GM19324 (cell line): ENCODE results near the gene SELE.

Experiments used
- ATAC-seq: cut with Tn5 transposase; IDR thresholded peaks from one replicate; pipeline ENCODE4 v1.9.1; 2021; ENCODE audit warnings: mild to moderate bottlenecking, moderate library complexity; ENCODE audit not compliant: unreplicated experiment, low FRiP score

Gene SELE

DNA sequence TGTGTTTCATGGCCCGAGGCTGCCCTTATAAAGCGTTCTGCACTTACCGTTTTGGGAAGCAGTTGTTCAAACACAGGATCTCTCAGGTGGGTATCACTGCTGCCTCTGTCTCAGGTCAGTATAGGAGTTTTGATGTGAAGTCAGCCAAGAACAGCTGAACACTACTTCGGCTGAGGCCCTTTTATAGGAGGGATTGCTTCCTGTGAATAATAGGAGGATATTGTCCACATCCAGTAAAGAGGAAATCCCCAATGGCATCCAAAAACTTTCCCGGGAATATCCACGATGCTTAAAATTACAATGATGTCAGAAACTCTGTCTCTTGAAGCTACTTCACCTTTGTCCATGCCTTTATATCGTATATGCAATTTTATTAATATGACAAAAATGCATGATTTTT lies at the start of gene SELE:
TSS of gene SELE (minus strand) at position 156 of the 400 bp plus-strand sequence. CDS start 467 bp downstream, outside the sequence.
- ATAC-seq = no peak

DNA sequence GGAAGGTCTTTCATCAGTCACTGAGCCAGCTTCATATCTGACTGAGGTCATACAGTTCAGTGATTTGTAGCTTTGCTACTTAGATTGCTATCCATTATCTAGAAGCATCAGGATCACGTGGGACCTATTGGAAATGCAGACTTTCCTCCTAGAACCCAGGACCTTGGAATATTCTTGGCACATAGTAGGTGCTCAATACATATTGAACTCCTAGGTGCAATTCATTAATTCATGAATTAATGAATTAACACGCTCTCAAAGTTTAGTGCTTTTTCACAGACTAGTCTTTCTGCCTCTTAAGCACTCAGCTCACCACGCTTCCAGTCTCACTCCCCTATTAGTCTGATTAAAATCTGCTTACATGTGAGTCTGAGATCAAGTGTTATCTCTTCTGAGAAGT lies 48.7 kb upstream of the SELE start:
- no peak for ATAC-seq

DNA sequence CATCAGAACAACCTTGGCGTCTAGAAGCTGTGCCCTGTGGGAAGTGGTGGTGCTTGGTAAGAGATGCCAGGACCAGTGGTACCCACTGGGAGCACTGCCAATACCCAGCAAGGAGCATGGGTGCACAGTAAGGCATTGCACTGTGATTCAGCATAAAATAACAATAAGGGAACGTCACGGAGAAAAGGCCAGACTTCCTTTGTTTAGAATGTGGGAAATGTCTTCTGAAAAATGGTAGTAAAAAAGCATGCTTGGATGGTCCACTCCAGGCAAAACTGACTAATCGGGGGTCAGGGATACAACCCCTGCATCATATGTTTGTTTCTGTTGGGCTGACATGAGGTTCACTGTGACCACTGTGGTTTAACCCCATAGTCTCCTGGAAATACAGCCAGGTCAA lies 46.1 kb upstream of the SELE start:
- no peak for ATAC-seq

DNA sequence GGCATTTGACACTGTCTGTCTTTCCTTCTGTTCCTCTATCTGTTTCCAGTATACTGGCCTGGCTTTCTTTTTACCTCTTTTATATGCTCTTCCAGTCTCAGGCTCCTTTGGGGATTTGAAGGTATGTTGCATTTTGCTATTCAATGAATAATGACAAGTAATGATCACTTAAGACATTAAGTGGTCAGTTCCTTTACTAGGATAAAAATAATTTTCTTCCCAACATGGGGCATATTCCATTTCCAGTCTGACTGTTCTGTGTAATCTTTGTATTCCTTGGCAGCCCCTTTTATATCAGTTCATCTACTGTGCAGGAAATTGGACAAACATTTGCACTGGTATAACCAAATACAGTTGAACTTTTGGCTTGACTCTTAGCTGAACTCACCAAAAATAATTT lies 45.3 kb upstream of the SELE start:
- no peak for ATAC-seq

- ATAC-seq = no peak
These were observed 42.6 kb upstream of the SELE start for GRCh38 chr1:169776440-169776839.

- ATAC-seq = no peak
These were observed 34.3 kb upstream of the SELE start for GRCh38 chr1:169768161-169768560.

DNA sequence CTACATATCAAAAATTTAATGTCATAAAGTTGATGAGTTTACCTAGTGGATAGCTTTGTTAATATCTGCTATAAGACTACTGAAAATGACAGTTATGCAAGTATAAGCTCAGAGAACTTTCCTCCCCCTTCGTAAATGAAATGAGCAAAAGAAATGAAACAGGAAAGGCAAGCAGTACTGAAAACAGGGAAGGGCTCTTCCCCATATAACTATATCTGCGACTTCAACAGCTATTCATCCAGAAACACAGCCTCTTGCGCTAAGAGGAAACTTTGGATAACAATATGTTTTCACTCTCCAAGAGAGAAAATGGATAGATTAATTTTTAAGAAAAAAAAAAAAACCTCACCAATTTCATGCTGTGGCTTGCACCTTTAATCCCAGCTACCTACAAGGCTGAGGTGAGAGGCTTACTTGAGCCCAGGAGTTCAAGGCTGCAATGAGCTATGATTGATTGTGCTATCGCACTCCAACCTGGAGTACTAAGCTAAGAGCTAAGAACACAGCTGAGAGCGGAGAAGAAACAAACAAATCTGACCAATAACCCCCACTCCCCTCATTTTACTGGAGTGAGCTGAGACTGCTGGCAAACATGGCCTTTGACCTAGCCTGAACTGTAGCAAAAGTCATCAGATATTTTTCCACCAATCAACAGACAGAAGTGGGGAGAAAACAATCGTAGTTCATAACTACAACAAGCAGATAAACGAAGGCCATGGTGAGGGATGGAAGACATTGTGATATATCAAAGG lies 31.9 kb upstream of the SELE start:
- no peak for ATAC-seq

DNA sequence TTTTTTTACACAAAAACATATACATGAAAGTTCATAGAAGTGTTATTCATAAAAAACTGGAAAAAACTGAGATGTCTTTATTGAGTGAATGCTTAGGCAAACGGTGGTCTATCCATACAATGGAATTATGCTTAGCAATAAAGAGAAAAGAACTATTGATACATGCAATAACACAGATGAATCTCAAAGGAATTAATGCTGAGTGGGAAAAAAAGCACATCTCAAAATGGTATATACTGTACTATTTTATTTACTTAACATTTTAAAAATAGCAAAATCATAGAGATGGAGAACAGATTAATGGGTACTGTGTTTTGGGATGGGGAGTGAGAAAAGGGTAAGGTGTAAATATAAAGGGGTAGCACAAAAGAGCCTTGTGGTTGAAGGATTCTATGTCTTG lies 31.0 kb upstream of the SELE start:
- no peak for ATAC-seq

GRCh38 chr1:169762699-169763098 lies 28.8 kb upstream of the SELE start:
- no peak for ATAC-seq

- ATAC-seq = no peak
These were observed 25.2 kb upstream of the SELE start for GRCh38 chr1:169759038-169759437.

DNA sequence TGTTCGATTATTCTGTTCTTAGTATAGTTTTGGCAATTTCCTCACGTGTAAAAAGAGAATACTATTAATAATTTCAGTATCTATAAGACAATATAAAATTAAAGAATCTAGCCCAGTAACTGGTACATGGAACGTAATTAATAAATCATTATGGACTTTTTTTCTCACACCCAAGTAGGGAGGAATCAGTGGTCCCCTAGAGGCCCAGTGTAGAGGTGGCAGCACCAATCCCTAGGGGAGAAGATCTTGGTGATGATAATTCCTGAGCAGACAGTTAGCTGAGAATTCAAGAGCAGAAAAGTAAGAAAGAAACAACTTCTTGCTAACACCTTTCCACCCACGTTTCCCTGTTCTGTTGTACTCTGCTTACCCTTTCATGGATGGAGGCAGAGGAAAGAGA lies 19.7 kb upstream of the SELE start:
- no peak for ATAC-seq

DNA sequence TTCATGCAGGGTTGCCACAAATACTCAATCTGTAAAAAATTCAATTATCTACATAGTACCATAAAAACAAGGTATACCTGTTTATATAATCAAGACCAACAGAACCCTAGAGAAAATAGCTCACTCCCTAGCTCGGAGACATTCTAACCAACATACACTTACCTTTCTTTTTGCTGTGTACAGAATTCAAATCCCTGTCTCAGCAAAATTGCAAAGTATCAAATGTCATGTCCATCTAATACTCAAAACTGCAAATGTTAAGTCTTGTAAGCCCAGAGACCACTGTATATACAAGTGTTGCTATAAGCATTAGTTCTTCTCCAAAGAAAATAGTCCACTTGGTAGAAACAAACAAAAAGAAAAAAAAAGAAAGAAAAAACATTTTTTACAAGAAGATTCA lies 16.2 kb upstream of the SELE start:
- ATAC-seq = no peak

- ATAC-seq = no peak
These were observed 12.7 kb upstream of the SELE start for GRCh38 chr1:169746550-169746949.

GRCh38 chr1:169745015-169745861 lies 11.4 kb upstream of the SELE start:
- no peak for ATAC-seq

DNA sequence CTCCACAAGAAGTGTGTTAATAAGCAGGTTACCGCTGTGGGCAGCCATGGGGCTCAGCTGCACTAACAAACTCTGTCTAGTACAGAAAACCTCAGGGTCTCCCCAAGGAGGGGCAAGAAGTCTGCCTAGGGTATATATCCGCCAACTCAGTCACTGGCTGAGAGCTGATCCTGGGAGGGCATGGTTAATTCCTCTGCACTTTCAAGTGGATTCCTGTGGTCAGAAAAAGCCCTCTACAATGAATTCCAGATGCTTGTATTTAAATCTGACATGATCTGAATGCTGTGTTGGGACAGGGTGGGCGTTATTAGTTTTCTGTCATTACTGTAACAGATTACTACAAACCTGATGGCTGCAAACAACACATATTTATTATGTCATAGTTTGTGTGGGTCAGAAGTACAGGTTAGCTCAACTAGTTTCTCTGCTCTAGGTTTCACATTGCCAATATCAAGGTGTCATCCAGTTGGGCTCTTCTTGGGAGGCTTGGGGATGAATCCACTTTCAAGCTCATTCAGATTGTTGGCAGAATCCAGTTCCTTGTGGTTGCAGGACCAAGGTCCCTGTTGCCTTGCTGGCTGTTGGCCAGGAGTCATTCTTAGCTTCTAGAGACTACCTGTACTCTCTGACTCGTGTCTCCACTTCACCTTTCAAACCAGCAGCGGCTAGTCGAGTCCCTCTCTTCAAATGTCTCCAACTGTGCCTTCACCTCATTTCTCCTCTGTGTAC lies 8.0 kb upstream of the SELE start:
- no peak for ATAC-seq

DNA sequence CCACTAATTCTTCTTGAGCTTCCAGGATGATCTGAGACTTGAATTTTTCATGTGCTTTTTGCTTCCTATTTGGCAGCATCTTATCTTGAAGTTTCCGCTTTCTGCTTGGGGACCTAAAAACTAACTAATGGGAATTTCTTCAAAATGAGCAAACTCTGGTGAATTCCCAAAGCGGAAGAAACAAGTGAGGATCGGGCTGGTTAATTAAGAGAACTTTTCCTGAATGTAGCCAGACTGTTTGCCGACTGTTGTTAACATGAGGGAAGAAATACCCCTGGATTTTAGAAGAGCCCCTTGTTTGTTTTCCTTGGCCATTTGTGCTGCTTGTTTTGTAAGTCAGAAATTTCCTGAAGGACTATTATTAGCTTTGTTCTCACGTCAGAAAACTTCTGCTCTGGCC lies 6.1 kb upstream of the SELE start:
- no peak for ATAC-seq

DNA sequence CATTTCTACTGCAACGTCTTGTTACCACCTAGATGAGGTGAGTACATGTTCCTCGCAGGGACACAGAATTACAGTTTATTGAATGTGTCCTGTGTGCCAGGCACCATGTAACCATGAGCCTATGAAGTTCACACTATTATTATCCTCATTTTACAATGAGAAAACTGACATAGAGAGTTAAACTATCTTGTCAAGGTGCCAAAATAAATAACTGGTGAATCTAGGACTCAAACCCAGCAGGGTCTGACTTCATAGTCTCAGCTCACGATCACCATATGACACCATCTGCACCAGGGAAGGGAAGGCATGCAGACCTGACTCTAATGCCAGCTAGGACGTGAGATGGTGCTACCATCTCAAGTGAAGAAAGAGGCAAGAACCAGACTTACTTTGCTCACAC lies 2.4 kb downstream of the SELE start:
- ATAC-seq = no peak

- ATAC-seq = no peak
These were observed 3.9 kb downstream of the SELE start for GRCh38 chr1:169729991-169730390.

DNA sequence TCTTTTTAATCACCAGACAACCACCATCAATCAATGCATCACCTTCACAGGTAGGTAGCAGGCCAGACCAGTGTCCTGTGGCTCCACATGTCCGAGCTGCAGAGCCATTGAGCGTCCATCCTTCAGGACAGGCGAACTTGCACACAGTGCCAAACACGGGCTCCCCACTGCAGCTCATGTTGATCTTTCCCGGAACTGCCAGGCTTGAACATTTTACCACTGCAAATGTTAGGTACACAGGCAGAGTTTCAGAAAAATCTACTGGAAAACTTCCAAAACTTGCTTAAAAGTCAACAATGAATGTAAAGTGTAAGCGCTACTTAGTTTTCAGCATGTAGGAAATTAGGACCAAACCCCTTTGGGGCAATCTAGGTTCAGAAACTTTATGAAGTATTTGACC lies 6.6 kb downstream of the SELE start:
- ATAC-seq = no peak

DNA sequence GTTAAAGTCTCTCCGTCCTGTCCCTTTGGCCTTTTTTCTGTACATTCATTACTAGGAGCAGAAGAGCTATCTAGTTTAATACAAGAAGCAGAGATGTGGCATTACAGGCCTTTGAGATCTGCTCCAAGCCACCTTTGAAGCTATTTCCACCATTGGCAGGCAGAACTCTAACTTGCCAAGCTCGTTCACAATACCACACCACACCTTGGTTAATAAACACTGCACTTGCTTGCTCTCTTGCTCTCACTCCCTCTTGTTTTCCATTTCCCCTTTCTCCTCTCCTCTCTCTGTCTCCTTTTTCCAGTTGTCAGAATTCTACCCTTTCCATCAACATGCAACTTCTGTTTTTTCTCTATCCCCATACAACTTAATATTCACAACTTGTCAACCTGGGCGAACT lies 7.0 kb downstream of the SELE start:
- no peak for ATAC-seq

DNA sequence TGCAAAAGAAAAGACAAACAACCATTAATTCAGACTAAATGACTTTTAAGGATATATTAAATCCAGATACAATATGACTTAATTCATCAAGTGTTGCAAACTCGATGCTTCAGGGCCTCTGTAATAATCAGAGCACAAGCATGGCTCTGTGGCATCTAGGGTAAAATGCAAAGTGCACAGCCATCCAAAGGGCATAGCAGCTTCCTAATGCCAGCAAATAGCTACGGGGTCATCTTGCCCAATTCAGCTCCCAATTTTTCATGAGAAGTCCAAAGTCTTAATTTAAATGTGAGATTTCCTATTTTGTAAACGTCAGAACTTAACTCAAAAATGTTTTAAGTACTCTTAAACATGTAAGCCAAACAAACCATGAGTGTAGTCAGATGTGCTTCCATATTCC lies 7.9 kb downstream of the SELE start:
- no peak for ATAC-seq
